ENCODE data around the gene IRAK1. TPM values are rescaled to one million over a fixed set of nuclear protein-coding genes. Genes with fewer than 3 reads are reported as not detected.

The IRAK1 gene

Small RNA genes lying within 50 kb of the gene (small RNA-seq; reads per million reads assigned to genes)
- gene MIR3202-1 (ENCODE audit: insufficient read depth) = not detected

All from mesendoderm (in vitro differentiated cells).